Neural progenitor cell (in vitro differentiated cells): ENCODE data around the gene PROSER3. TPM values are rescaled to one million over a fixed set of nuclear protein-coding genes. Genes with fewer than 3 reads are reported as not detected.

Experiments
- DNase-seq: peaks from one replicate; pipeline ENCODE4 v3.0.0-alpha.2; 2016; ENCODE audit warnings: low spot score
- H2AFZ ChIP-seq: fragments of 200-600 bp; sonication (generic); replicated peaks from 2 replicates; pipeline ENCODE4 v1.6.1; 2016; ENCODE audit warnings: antibody characterized with exemption
- H3F3A ChIP-seq: fragments of 200-600 bp; sonication (generic); 2 replicates; pipeline ENCODE4 v1.6.1; 2016; ENCODE audit warnings: antibody characterized with exemption, low read depth
- H3K27ac ChIP-seq: fragments of 200-600 bp; sonication (generic); 2 replicates; pipeline ENCODE4 v1.5.1; 2016; ENCODE audit warnings: mild to moderate bottlenecking
- H3K27me3 ChIP-seq: fragments of 200-600 bp; sonication (generic); 2 replicates; pipeline ENCODE4 v1.6.1; 2016; ENCODE audit warnings: mild to moderate bottlenecking, moderate library complexity
- H3K36me3 ChIP-seq: fragments of 200-600 bp; sonication (generic); 2 replicates; pipeline ENCODE4 v1.5.1; 2016
- H3K4me1 ChIP-seq: fragments of 200-600 bp; sonication (generic); 2 replicates; pipeline ENCODE4 v1.6.1; 2016; ENCODE audit warnings: mixed run types
- H3K4me2 ChIP-seq: fragments of 200-600 bp; sonication (generic); 2 replicates; pipeline ENCODE4 v1.6.1; 2016
- H3K4me3 ChIP-seq: fragments of 200-600 bp; sonication (generic); 2 replicates; pipeline ENCODE4 v1.5.1; 2016
- H3K79me2 ChIP-seq: fragments of 200-600 bp; sonication (generic); 2 replicates; pipeline ENCODE4 v1.6.1; 2016; ENCODE audit warnings: low read depth
- H3K9ac ChIP-seq: fragments of 200-600 bp; sonication (generic); 2 replicates; pipeline ENCODE4 v1.6.1; 2016
- H3K9me3 ChIP-seq: fragments of 200-600 bp; sonication (generic); 2 replicates; pipeline ENCODE4 v1.5.1; 2016; ENCODE audit warnings: low read depth
- H4K20me1 ChIP-seq: fragments of 200-600 bp; sonication (generic); 2 replicates; pipeline ENCODE4 v1.6.1; 2016; ENCODE audit warnings: low read depth
- H3K27ac Mint-ChIP-seq: 3 replicates; pipeline ENCODE4 v1.8.0; 2021; ENCODE audit warnings: mixed read lengths
- H3K27me3 Mint-ChIP-seq: 2 replicates; pipeline ENCODE4 v1.8.0; 2022; ENCODE audit warnings: low read depth, mild to moderate bottlenecking, inconsistent platforms, moderate library complexity, mixed read lengths; ENCODE audit not compliant: insufficient read depth
- H3K36me3 Mint-ChIP-seq: 3 replicates; pipeline ENCODE4 v1.8.0; 2021; ENCODE audit warnings: mixed read lengths
- H3K4me1 Mint-ChIP-seq: 3 replicates; pipeline ENCODE4 v1.8.0; 2021; ENCODE audit warnings: mixed read lengths
- H3K4me3 Mint-ChIP-seq: 3 replicates; pipeline ENCODE4 v1.8.0; 2021; ENCODE audit warnings: mild to moderate bottlenecking, moderate library complexity, mixed read lengths
- H3K9me3 Mint-ChIP-seq: 3 replicates; pipeline ENCODE4 v1.8.0; 2020; ENCODE audit warnings: mixed read lengths
- CTCF ChIP-seq: fragments of 200-600 bp; sonication (generic); IDR thresholded peaks from 2 replicates; pipeline ENCODE4 v1.5.1; 2017; ENCODE audit warnings: antibody characterized with exemption, mild to moderate bottlenecking
- EZH2 ChIP-seq: fragments of 200-600 bp; sonication (generic); IDR thresholded peaks from 2 replicates; pipeline ENCODE4 v1.6.1; 2017; ENCODE audit warnings: antibody characterized with exemption, mild to moderate bottlenecking, moderate library complexity
- EZH2phosphoT487 ChIP-seq: fragments of 200-600 bp; sonication (generic); IDR thresholded peaks from 2 replicates; pipeline ENCODE4 v1.6.1; 2017; ENCODE audit warnings: antibody characterized with exemption
- total RNA-seq: library from RNA; depleted of rRNA; stranded (reverse); fragments of >200 nt; gene quantifications from 2 replicates; pipeline ENCODE4 v1.2.3, GENCODE V29; 2015; ENCODE audit warnings: low replicate concordance

Gene PROSER3
- total RNA-seq, 1 donor from 2014 or later: 7.1 TPM

- H3K4me3 ChIP-seq: peak within 1 kb of the TSS; percentile 69
- H3K4me1 ChIP-seq: peaks cover 23% of the 10 kb centered on the region
- peaks cover 24% of the 10 kb centered on the region for H3K4me1 Mint-ChIP-seq
- H3F3A ChIP-seq: peaks cover 21% of the 10 kb centered on the region
- no peaks in the 10 kb centered on the region for H3K9me3 Mint-ChIP-seq
- no peaks in the 10 kb centered on the region for H3K79me2 ChIP-seq
- peak; percentile 100 for DNase-seq
- H3K4me2 ChIP-seq: peak within 1 kb of the TSS; percentile 84
- peak within 1 kb of the TSS; percentile 91 for H3K4me3 Mint-ChIP-seq
- H3K9ac ChIP-seq: no peak within 1 kb of the TSS
- no peak within 1 kb of the TSS for H3K27ac ChIP-seq
- no peak within 1 kb of the TSS for H3K27ac Mint-ChIP-seq
- H3K27me3 ChIP-seq: peaks cover 22% of the 10 kb centered on the region
- peaks cover 5% of the 10 kb centered on the region for H3K36me3 Mint-ChIP-seq
- H3K9me3 ChIP-seq: no peaks in the 10 kb centered on the region
- TF ChIP-seq EZH2 (no peak), EZH2phosphoT487 (no peak), CTCF (no peak)
- no peaks in the 10 kb centered on the region for H3K36me3 ChIP-seq
- peaks cover 7% of the 10 kb centered on the region for H3K27me3 Mint-ChIP-seq
- H4K20me1 ChIP-seq: peaks cover 28% of the 10 kb centered on the region
- no peak within 1 kb of the TSS for H2AFZ ChIP-seq
Measured at GRCh38 chr19:35775298-35776101, 17.5 kb downstream of the PROSER3 start, which contains the start of gene ARHGAP33. TSS of gene ARHGAP33 (plus strand) at chr19:35775564. CDS start at chr19:35775659, 95 bp downstream.

GRCh38 chr19:35776102-35776788 lies 18.3 kb downstream of the PROSER3 start:
- no peak overlapping the region for H3K9ac ChIP-seq
- no peak overlapping the region for H3K27ac Mint-ChIP-seq

More at GRCh38 chr19:35776102-35776788, 18.3 kb downstream of the PROSER3 start:
- H3F3A ChIP-seq: peaks cover 21% of the 10 kb centered on the region
- Mint-ChIP-seq H3K9me3 (no peaks in the 10 kb centered on the region), H3K4me1 (peaks cover 24% of the 10 kb centered on the region), H3K36me3 (peaks cover 5% of the 10 kb centered on the region), H3K4me3 (peak overlapping the region; percentile 91), H3K27me3 (peaks cover 7% of the 10 kb centered on the region)
- H4K20me1 ChIP-seq: peaks cover 28% of the 10 kb centered on the region
- H3K27ac ChIP-seq: no peak overlapping the region
- H3K79me2 ChIP-seq: no peaks in the 10 kb centered on the region
- H3K9me3 ChIP-seq: no peaks in the 10 kb centered on the region
- H2AFZ ChIP-seq: no peak overlapping the region
- peak; percentile 59 for DNase-seq
- H3K4me3 ChIP-seq: peak overlapping the region; percentile 69
- H3K4me1 ChIP-seq: peaks cover 23% of the 10 kb centered on the region
- H3K4me2 ChIP-seq: peak overlapping the region; percentile 84
- TF ChIP-seq EZH2 (no peak), CTCF (no peak), EZH2phosphoT487 (no peak)
- H3K36me3 ChIP-seq: no peaks in the 10 kb centered on the region
- H3K27me3 ChIP-seq: peaks cover 22% of the 10 kb centered on the region
